HG03571 (cell line): ENCODE results near the gene IGFBP2.
"Not testable (repeated sequence)": the region's sequence is repeated elsewhere in the genome, so short reads cannot be mapped to it uniquely, and the experiment has no call there.

Source experiments
- ATAC-seq: cut with Tn5 transposase; IDR thresholded peaks from one replicate; pipeline ENCODE4 v1.9.1; 2021; ENCODE audit not compliant: unreplicated experiment

The IGFBP2 gene, protein sequence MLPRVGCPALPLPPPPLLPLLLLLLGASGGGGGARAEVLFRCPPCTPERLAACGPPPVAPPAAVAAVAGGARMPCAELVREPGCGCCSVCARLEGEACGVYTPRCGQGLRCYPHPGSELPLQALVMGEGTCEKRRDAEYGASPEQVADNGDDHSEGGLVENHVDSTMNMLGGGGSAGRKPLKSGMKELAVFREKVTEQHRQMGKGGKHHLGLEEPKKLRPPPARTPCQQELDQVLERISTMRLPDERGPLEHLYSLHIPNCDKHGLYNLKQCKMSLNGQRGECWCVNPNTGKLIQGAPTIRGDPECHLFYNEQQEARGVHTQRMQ

GRCh38 chr2:216632952-216633615 is at the start of gene IGFBP2:
IGFBP2 (plus strand) TSS chr2:216633420; CDS start chr2:216633524, 104 bp downstream.
- no peak for ATAC-seq

- ATAC-seq = no peak
Observed at GRCh38 chr2:216583606-216584005, 49.6 kb upstream of the IGFBP2 start.

- ATAC-seq = no peak
Observed at GRCh38 chr2:216584112-216584511, 49.1 kb upstream of the IGFBP2 start.

DNA sequence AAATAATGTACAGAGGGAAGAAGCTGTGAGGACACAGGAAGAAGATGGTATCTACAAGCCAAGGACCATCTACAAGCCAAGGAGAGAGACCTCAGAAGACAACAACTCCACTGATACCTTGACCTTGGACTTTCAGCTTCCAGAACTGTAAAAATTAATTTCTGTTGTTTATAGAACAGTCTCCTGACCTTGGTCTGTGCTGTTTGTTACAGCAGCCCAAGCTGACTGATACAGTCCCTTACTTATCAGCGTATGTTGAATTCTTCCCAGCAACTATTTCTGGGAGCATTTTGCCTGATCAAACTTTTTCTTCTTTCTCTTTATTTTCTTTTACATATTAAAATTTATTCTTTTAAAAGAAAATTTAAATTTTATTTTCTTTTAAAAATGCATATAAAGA is 47.8 kb upstream of the IGFBP2 start:
- ATAC-seq = no peak

- ATAC-seq = no peak
Observed at GRCh38 chr2:216588861-216589710, 44.1 kb upstream of the IGFBP2 start.

DNA sequence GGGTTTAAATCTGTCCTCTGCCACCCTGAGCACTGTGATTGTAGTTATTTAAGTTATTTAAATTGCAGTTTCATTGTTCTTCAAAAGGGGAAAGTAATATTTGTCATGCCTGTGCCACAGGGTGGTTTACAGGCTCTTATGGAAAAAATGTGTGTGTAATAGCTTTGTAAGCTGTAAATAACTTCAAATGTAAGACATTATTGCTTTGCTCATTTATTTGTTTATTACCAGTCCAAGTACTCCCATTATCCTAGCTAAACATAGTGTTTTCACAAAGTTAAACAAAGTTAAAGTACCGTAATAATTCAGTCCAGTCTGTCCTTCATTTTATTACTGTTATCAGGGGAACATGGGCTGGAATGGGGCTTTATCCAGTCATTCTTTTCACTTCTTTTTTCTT is 43.4 kb upstream of the IGFBP2 start:
- ATAC-seq = no peak

GRCh38 chr2:216590780-216591179 is 42.4 kb upstream of the IGFBP2 start:
- no peak for ATAC-seq

GRCh38 chr2:216591480-216591879 is 41.7 kb upstream of the IGFBP2 start:
- no peak for ATAC-seq

DNA sequence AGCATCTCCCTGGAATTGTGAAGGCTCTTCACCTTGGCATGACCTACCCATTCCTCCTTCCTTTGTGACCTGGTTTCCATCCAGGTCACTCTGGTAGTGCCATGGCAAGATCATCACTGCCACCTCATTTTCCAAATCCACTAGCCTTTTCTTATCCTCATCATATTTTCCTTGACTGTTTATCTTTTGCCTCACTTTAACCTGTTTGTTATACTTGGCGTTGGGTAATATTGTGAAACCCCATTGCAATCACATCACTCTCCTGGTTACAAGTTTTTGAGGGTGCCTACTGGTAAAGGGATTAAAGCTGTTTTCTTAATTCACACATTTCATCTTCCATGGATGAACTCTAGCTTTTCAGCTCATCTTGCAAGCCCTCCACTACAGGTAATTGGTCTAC is 39.1 kb upstream of the IGFBP2 start:
- ATAC-seq = no peak

- no peak for ATAC-seq
Observed at GRCh38 chr2:216596236-216596979, 36.8 kb upstream of the IGFBP2 start.

DNA sequence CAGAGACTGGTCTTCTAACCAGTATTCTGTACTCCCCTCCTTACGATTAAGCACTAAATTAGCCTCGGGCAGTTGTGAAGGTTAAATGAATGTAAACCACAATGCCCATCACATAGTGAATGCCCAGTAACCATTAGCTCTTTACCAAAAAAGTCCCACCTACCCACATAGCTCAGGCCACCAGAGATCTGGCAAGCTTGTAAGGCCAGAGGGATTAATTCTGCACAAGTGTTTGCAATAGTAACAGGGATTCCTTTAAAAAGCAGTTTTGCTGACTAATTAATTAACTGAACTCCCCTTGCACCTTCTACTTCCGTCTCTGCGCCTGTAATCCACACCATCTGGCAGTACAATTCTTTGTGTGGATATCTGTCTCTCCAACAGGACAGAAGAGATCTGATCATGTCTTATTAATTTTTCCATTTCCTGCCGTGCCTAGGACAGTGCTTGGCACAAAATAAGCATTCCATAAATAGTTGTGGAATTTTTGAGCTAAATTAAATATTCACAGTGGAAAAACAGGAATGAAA is 36.2 kb upstream of the IGFBP2 start:
- ATAC-seq = no peak

GRCh38 chr2:216597825-216598224 is 35.4 kb upstream of the IGFBP2 start:
- ATAC-seq = not testable (repeated sequence)

- no peak for ATAC-seq
Observed at GRCh38 chr2:216601632-216602409, 31.4 kb upstream of the IGFBP2 start.

DNA sequence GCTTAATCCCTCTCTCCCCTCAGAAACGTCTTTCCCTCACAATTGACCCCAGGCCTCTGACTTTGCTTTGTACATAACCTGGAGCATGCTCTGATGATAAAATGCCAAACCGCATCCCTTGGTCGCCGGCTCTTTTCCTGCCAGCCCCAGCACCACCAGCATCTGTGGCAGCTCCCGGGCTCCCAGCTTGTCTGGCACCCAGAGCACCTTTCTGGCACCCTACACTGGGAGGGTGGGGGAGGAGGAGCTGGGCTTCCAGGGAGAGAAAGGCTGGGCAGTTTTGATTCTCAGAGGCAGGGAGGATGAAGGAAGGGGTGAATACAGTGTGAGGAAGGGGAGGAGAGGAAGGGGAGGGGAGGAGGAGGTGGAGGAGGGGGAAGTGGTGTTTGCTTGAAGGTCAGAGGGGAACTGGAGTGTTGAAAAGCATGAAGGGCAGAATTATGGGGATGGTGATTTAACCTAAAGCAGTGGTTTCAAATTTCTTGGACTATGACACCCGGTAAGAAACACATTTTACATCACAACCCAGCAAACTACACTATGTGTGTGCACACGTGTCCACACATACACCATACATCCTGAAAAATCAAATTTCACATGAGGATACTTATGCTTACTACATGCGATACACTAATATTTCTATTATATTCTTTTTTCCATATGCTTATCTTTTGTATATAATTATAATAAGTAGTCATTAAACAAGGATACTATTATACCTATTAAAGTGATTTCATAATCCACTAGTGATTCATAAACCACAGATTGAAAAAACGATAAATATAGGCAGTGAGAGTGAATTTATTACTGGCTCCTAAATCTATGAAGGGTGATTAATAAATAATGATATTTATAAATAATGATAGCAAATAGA is 30.0 kb upstream of the IGFBP2 start:
- no peak for ATAC-seq

DNA sequence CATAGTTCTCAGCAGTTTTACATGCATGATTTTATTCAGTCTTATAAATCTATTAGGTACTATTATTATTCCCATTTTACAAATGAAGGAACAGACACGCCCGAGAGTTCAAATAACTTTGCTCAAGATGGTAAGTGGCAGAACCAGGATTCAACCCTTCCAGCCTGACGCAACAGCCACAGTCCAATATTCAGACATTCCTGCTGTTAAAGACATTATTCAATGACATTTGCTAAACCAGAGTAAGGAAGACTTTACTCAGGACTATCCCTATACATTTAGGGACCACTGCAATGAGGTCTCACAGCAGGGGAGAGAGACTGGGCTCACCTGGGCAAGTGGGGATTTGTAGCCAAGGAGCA is 29.4 kb upstream of the IGFBP2 start:
- ATAC-seq = no peak

DNA sequence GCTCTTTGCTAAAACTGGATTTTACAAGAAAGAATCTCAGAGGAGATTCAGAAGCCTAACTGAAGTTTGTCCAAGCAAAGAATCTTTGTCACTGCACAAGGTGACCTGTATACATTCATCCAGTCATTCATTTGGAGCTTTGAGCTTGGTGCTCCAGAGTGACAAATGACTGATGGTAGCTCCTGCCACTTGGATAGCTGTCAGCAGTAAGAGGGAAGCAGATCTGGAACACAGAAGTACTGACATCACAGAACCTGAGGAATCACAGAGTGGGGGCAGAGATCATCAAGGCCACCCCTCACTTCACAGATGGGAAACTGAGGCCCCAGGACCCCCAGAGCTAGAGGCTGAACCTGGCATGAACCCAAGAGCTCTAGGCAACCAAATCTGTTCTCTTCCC is 28.8 kb upstream of the IGFBP2 start:
- no peak for ATAC-seq

DNA sequence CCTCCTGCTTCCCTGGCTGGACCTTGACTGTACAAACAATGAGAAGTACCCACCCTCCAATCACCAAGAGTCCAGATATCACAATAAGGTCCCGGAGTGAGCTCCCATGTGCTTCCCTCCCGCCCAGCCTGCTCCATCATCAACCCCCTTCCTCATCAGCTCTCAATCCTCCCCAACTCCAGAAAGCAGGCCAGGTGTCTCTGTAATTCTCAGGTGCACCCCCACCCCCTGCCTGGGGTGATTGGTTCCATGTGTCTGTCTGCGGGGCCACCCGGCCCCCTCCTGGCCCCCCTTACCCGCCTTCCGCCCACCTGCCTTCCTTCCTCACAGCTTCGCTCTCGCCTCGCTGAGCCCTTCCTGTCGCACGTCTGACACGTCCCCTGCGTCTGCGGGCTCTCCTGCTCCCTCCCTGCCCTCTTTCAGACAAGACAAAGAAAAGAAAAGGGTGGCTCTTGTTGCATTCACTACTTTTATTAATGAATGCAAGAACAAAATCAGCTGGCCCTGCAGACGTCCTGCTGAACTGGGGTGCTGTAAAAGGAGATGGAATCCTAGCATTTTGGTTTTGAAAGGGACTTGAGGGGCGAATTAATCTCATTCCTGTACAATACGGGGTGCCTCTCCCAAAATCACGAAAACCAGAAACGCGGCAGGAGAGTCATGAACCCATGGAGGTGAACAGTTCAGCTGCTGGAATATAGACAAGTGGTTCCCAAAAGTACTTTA is 26.5 kb upstream of the IGFBP2 start:
- ATAC-seq = peak; percentile 79

DNA sequence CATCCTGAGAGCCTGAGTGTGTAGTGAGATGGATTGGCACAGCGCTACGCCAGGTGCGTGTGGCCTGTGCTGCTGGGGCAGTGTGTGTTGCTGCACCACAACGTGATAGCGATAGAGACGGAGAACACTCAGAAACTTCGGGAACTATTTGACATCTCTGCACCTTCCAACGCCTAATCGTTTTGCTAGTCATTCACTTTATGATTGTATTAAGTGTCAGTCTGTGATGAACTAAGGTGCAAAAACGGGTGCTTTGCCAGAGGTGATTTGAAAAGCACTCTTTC is 26.0 kb upstream of the IGFBP2 start:
- no peak for ATAC-seq

- no peak for ATAC-seq
Observed at GRCh38 chr2:216608525-216608924, 24.7 kb upstream of the IGFBP2 start.
